Subcutaneous abdominal adipose tissue (tissue), 5 donors: Measurements from ENCODE around the gene XAB2.

Experiments
- H3K27ac ChIP-seq: one replicate; pipeline ENCODE4 v1.7.0; 2013; ENCODE audit warnings: low read depth, mild to moderate bottlenecking, inconsistent platforms, low read length, moderate library complexity
- H3K27me3 ChIP-seq, 5 donors: one replicate each; pipeline ENCODE4 v1.7.0; 2013; ENCODE audit warnings: low read length in 5 of 5, inconsistent platforms in 1 of 5; ENCODE audit not compliant: control insufficient read depth in 5 of 5, insufficient read depth in 4 of 5
- H3K36me3 ChIP-seq, 5 donors: one replicate each; pipeline ENCODE4 v1.7.0; 2013; ENCODE audit warnings: low read length in 5 of 5; ENCODE audit not compliant: control insufficient read depth in 5 of 5, insufficient read depth in 5 of 5
- H3K4me1 ChIP-seq, 5 donors: one replicate each; pipeline ENCODE4 v1.7.0; 2013; ENCODE audit warnings: low read length in 5 of 5, mild to moderate bottlenecking in 3 of 5, moderate library complexity in 1 of 5; ENCODE audit not compliant: control insufficient read depth in 5 of 5, insufficient read depth in 5 of 5
- H3K4me3 ChIP-seq, 5 donors: one replicate each; pipeline ENCODE4 v1.7.0; 2013; ENCODE audit warnings: low read length in 5 of 5, low read depth in 1 of 5
- H3K9ac ChIP-seq, 5 donors: one replicate each; pipeline ENCODE4 v1.7.0; 2013; ENCODE audit warnings: low read length in 5 of 5, mild to moderate bottlenecking in 4 of 5, moderate library complexity in 3 of 5
- H3K9me3 ChIP-seq, 5 donors: one replicate each; pipeline ENCODE4 v1.7.0; 2013; ENCODE audit warnings: low read length in 5 of 5; ENCODE audit not compliant: control insufficient read depth in 5 of 5
- donor health status: healthy.
- donor health status: healthy.
- donor health status: healthy.
- donor health status: healthy.
- donor health status: healthy.

XAB2 gene

GRCh38 chr19:7603919-7604318 lies 25.4 kb downstream of the XAB2 start:
- no peaks in the 10 kb centered on the region for H3K36me3 ChIP-seq
- no peaks in the 10 kb centered on the region for H3K4me1 ChIP-seq
- H3K27ac ChIP-seq: no peak overlapping the region
- no peak overlapping the region for H3K4me3 ChIP-seq
- peaks cover 0 to 2% (median 0%) of the 10 kb centered on the region in 5 donors for H3K9me3 ChIP-seq
- H3K9ac ChIP-seq: no peak overlapping the region
- peaks cover 0 to 24% (median 19%) of the 10 kb centered on the region in 5 donors for H3K27me3 ChIP-seq

- Histone ChIP-seq H3K4me1 (no peaks in the 10 kb centered on the region), H3K27me3 (peaks cover 3 to 30% (median 21%) of the 10 kb centered on the region in 5 donors), H3K9ac (no peak overlapping the region), H3K36me3 (no peaks in the 10 kb centered on the region), H3K4me3 (no peak overlapping the region), H3K9me3 (peaks cover 0 to 2% (median 0%) of the 10 kb centered on the region in 5 donors), H3K27ac (no peak overlapping the region)
Observed at GRCh38 chr19:7602935-7603497, 26.3 kb downstream of the XAB2 start.

- Histone ChIP-seq H3K9me3 (peaks cover 0 to 2% (median 0%) of the 10 kb centered on the region in 5 donors), H3K27ac (no peak overlapping the region), H3K4me3 (no peak overlapping the region), H3K4me1 (no peaks in the 10 kb centered on the region), H3K36me3 (no peaks in the 10 kb centered on the region), H3K9ac (no peak overlapping the region), H3K27me3 (peaks cover 8 to 35% (median 26%) of the 10 kb centered on the region in 5 donors)
Observed at GRCh38 chr19:7602240-7602934, 27.0 kb downstream of the XAB2 start.

- no peak overlapping the region for H3K9ac ChIP-seq
- peaks cover 0 to 2% (median 0%) of the 10 kb centered on the region in 5 donors for H3K9me3 ChIP-seq
- peaks cover 0 to 6% (median 3%) of the 10 kb centered on the region in 5 donors for H3K4me1 ChIP-seq
- H3K27ac ChIP-seq: no peak overlapping the region
- peaks cover 18 to 38% (median 36%) of the 10 kb centered on the region in 5 donors for H3K27me3 ChIP-seq
- H3K4me3 ChIP-seq: no peak overlapping the region
- H3K36me3 ChIP-seq: no peaks in the 10 kb centered on the region
Observed at GRCh38 chr19:7600721-7601120, 28.6 kb downstream of the XAB2 start.

- no peak overlapping the region for H3K4me3 ChIP-seq
- no peak overlapping the region for H3K9ac ChIP-seq
- peaks cover 23 to 36% (median 33%) of the 10 kb centered on the region in 5 donors for H3K27me3 ChIP-seq
- H3K36me3 ChIP-seq: no peaks in the 10 kb centered on the region
- no peaks in the 10 kb centered on the region for H3K9me3 ChIP-seq
- peaks cover 0 to 11% (median 3%) of the 10 kb centered on the region in 5 donors for H3K4me1 ChIP-seq
- H3K27ac ChIP-seq: no peak overlapping the region
Observed at GRCh38 chr19:7598180-7598579, 31.2 kb downstream of the XAB2 start.

GRCh38 chr19:7597689-7598088 lies 31.7 kb downstream of the XAB2 start:
- H3K4me3 ChIP-seq: no peak overlapping the region
- H3K9me3 ChIP-seq: no peaks in the 10 kb centered on the region
- peaks cover 0 to 11% (median 3%) of the 10 kb centered on the region in 5 donors for H3K4me1 ChIP-seq
- H3K27me3 ChIP-seq: peaks cover 23 to 36% (median 33%) of the 10 kb centered on the region in 5 donors
- H3K36me3 ChIP-seq: no peaks in the 10 kb centered on the region
- no peak overlapping the region for H3K9ac ChIP-seq
- no peak overlapping the region for H3K27ac ChIP-seq

GRCh38 chr19:7596211-7596937 lies 33.0 kb downstream of the XAB2 start:
- Histone ChIP-seq H3K27me3 (peaks cover 23 to 35% (median 33%) of the 10 kb centered on the region in 5 donors), H3K4me3 (no peak overlapping the region), H3K4me1 (peaks cover 0 to 11% (median 3%) of the 10 kb centered on the region in 5 donors), H3K9me3 (no peaks in the 10 kb centered on the region), H3K36me3 (no peaks in the 10 kb centered on the region), H3K9ac (no peak overlapping the region), H3K27ac (no peak overlapping the region)

GRCh38 chr19:7595466-7596133 lies 33.7 kb downstream of the XAB2 start, which contains the start of gene CAMSAP3:
CAMSAP3 (plus strand) TSS chr19:7595863; CDS start chr19:7596003, 140 bp downstream.
- Histone ChIP-seq H3K4me3 (peak within 1 kb of the TSS in 1 of 5 donors; percentile 10), H3K27ac (no peak within 1 kb of the TSS), H3K9me3 (no peaks in the 10 kb centered on the region), H3K36me3 (no peaks in the 10 kb centered on the region), H3K27me3 (peaks cover 26 to 39% (median 36%) of the 10 kb centered on the region in 5 donors), H3K9ac (no peak within 1 kb of the TSS), H3K4me1 (peaks cover 0 to 11% (median 3%) of the 10 kb centered on the region in 5 donors)

- H3K9me3 ChIP-seq: no peaks in the 10 kb centered on the region
- H3K9ac ChIP-seq: no peak overlapping the region
- peaks cover 13 to 23% (median 15%) of the 10 kb centered on the region in 5 donors for H3K27me3 ChIP-seq
- H3K4me1 ChIP-seq: peaks cover 0 to 2% (median 0%) of the 10 kb centered on the region in 5 donors
- H3K27ac ChIP-seq: no peak overlapping the region
- H3K36me3 ChIP-seq: no peaks in the 10 kb centered on the region
- H3K4me3 ChIP-seq: no peak overlapping the region
Observed at GRCh38 chr19:7590256-7590655, 39.1 kb downstream of the XAB2 start.
